NCI-H2107 treated with DMSO at 0.1 percent for 48 hours (cell line): ENCODE data around the gene NFXL1.
"Not testable (repeated sequence)": the region's sequence is repeated elsewhere in the genome, so short reads cannot be mapped to it uniquely, and the experiment has no call there.

Source experiments
- DNase-seq: peaks from one replicate; lab custom pipeline; 2025; ENCODE audit not compliant: unreplicated experiment; lab: John Stamatoyannopoulos, UW

NFXL1 gene

GRCh38 chr4:47914220-47914925, at the start of gene NFXL1:
Gene NFXL1, minus strand, starts transcription at chr4:47914583. Its CDS starts 380 bp downstream, at chr4:47914203.
- peak; percentile 60 for DNase-seq

GRCh38 chr4:47954677-47955076, 40.3 kb upstream of the NFXL1 start:
- DNase-seq, result no peak

DNA sequence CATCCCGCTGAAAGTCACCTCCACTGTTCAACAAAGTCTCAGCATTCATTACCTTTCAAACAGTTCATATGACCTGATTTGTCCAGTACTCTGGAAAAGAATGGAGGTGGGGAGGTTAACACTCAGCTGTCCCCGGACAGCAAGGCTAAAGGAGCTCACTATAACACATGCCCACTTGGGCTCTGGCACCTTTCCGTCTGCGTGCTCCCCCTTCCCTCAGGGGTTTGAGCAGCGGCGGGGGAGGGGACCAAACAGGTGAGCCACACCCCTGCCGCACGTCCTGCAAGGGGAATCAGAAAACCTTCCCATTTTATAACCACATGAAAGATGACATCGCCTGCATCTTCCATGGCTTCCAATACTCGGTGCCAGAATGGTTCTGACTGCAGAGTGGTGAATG, 39.9 kb upstream of the NFXL1 start:
- DNase-seq, result no peak

GRCh38 chr4:47945930-47946726, 31.7 kb upstream of the NFXL1 start:
- no peak for DNase-seq

GRCh38 chr4:47942081-47942819, 27.9 kb upstream of the NFXL1 start:
- peak; percentile 19 for DNase-seq

DNA sequence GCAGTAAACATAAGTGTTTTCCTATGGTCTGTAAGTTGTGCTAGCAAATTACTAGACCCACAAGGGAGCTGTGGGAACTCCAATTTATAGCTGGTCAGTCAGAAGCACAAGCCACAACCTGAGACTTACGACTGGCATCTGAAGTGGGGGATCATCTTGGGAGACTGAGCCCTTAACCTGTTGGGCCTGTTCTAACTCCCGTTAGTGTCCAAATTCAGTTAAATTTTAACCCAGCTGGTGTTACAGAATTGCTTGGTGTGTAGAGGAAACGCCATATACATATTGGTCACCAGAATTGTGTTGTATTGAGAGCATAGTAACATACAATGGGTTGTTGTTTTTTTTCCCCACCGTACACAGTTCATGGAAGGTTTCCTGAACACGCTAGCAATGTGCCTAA, 25.1 kb upstream of the NFXL1 start:
- DNase-seq, result no peak

DNA sequence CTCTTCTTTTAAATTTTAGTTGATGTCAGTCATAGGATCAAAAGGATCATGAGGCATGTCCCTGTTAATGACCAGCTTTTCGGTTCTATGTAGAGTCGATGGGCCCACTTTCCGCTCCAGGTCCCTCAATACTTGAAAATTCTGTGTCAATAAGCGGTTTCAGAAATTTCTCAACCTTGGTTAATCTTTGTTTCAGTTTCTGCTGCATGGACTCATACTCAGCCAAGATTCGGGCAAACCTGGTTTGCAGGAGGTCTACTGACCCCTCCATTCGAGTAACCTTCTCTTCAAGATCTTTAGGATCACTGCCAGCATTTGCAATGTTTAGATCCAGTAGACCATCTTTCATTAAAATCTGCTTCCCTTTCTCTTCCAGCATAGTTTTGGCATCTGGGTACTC, 22.0 kb upstream of the NFXL1 start:
- no peak for DNase-seq

GRCh38 chr4:47933840-47934239, 19.5 kb upstream of the NFXL1 start:
- DNase-seq, result no peak

DNA sequence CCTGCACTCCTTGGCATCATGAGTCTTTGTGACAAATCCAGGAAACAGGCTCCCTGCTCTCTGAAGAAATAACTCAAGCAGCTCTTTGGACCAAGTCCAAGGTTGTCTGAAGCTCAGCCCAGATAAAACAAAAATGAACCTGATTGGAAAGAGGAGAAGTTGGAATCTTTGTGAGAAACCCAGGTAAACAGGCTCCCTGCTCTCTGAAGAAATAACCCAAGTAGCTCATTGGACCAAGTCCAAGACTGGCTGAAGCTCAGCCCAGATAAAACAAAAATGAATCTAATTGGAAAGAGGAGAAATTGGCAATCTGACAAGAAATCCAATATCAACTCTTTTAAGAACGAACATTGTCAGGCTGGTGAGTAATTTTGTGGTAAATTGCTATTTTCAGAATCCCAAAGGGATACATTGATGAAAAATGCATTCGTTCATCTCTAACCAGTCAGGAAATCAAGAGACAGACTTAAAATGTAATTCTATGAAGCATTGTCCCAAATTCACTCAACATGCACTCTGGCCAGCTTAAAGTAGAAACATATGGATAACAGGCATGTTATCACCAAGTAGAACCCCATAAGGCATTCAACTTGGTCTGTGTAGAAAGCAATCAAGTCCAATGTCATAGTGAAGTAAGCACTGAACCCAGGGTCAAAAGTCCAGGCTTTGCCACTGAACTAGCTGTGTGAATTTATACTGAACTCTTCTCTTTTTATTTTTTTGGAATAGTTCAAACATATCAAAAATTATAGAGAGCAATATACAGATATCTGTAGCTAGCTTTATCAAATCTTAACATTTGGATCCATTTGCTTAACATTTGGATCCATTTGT, 16.8 kb upstream of the NFXL1 start:
- no peak for DNase-seq

DNA sequence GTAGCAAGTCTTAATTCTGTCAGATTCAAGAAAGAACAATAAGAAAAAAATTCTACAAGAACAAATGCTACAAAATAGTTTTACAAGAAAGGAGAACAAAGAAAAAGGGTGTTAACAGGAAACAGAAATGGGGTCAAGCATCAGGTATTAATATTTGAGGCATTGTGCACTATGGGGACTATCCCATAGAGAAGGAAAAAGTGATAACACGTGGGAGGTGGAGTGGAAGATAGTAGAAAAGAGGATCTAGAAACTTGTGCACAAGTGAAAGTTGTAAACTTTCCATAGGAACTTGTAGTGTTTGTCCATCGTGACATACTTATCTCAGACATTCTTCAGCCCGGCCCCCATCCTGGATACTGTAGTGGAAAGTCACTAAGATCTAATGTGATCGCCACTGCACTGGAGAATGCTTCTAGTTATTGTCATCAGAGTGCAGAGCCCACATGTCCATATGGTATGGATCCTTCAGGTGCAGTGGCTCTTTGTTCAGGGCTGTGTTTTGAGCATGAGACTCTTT, 15.4 kb upstream of the NFXL1 start:
- no peak for DNase-seq

DNA sequence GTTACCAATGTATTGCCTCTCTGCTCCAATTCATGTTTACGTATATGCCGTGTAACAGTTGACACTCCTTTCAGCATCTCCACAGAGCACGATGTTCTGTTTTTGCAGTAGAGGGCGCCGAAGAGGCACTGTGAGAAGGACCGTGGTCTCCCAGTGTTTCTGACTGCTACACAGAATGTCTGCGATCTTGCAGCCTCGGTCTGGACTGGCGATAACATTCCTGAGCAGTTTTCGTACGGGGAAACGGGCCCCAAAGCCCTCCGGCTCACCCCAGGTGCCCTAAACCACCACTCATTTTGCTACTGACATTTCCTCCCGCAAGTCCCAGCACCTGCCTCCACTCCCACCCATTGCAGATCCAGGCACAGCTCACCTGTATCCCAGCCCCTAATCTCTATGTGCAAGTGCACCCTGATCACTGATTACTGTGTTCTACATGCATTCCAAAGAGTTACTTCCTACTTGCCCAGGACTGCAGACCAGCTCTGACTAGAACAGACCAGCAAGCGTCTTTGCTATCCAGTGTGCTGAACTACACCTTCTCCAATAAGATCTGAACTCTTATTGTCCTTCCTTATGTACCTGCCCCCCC, 12.4 kb upstream of the NFXL1 start:
- DNase-seq, result peak; percentile 7

DNA sequence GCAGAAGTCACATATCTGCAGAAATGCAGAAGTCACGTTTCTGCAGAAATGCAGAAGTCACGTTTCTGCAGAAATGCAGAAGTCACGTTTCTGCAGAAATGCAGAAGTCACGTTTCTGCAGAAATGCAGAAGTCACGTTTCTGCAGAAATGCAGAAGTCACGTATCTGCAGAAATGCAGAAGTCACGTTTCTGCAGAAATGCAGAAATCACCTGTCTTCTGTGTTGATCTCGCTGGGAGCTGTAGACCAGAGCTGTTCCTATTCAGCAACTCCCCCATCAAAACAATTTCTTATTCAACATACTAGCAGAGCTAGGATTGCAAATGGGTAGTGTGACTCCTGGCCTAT, 8.9 kb upstream of the NFXL1 start:
- DNase-seq, result not testable (repeated sequence)

GRCh38 chr4:47922436-47923260, 8.3 kb upstream of the NFXL1 start:
- not testable (repeated sequence) for DNase-seq

GRCh38 chr4:47917163-47917562, 2.8 kb upstream of the NFXL1 start:
- not testable (repeated sequence) for DNase-seq

DNA sequence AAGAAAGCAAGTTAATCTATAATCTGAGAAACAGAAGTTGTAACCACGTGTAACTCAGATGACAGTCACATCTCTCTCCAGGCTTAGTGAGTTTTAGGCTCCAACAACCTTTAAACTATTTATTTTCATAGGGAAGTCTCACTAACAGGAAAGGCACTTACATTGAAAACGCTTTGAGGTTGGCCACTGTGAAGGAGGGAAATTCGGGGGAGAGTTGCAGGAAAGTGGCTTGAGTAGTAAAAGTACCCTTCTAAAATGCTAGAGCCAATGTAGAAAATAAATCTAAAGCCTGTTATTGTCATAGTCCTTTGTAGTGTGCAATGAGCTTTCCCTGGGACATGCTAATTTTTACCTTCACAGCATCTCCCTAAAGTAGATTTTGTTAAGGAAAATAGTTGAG, 995 bp upstream of the NFXL1 start:
- DNase-seq, result no peak

DNA sequence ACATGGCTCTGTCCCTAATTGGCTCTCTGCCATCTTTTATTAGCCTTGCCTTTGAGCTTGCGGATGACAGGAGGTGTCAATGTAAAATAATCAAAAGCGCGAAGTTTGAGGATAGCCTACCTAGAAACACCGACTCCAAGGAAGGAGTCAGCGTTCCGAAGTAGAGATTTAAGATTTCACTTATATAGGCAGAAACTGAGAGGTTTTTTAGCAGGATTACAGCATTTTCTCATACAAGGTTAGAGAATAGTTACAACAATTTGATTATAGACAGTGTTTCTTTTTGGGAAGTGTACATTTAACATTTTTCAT, 499 bp upstream of the NFXL1 start:
- no peak for DNase-seq

GRCh38 chr4:47913861-47914219, 543 bp downstream of the NFXL1 start:
- DNase-seq, result peak; percentile 4

GRCh38 chr4:47913330-47913729, 1.1 kb downstream of the NFXL1 start:
- no peak for DNase-seq

GRCh38 chr4:47907089-47907646, 7.2 kb downstream of the NFXL1 start:
- DNase-seq, result no peak
